Left ventricle myocardium inferior (tissue), 1 donor: ENCODE results near the gene PITPNC1. TPM values are rescaled to one million over a fixed set of nuclear protein-coding genes. Genes with fewer than 3 reads are reported as not detected.

Source experiments
- DNase-seq: peaks from one replicate; pipeline ENCODE4 v3.0.0-alpha.2; 2020
- H3K27ac ChIP-seq: fragments of 200-600 bp; replicated peaks from 2 replicates; pipeline ENCODE4 v1.8.0; 2021
- H3K27me3 ChIP-seq: fragments of 200-600 bp; 2 replicates; pipeline ENCODE4 v1.8.0; 2021; ENCODE audit warnings: low read depth
- H3K36me3 ChIP-seq: fragments of 200-600 bp; 2 replicates; pipeline ENCODE4 v1.8.0; 2021
- H3K4me1 ChIP-seq: fragments of 200-600 bp; 2 replicates; pipeline ENCODE4 v1.8.0; 2021
- H3K4me3 ChIP-seq: fragments of 200-600 bp; 2 replicates; pipeline ENCODE4 v1.8.0; 2021; ENCODE audit warnings: mild to moderate bottlenecking, moderate library complexity
- H3K9me3 ChIP-seq: fragments of 200-600 bp; replicated peaks from 2 replicates; pipeline ENCODE4 v1.8.0; 2021
- intact Hi-C: fragments of 100-400 bp; cut with micrococcal nuclease; formaldehyde crosslinking; loops from one replicate; pipeline ENCODE4 v1.11.0; 2022
- total RNA-seq: library from RNA; stranded (reverse); fragmentation: NEBNext Ultra II Directional; extraction: Animal tissue kit (Norgen Biotek cat#: 25700); gene quantifications from one replicate; pipeline ENCODE4 v1.2.1, GENCODE V29; 2021
- TF ChIP-seq, protein P1 (sequence below): fragments of 200-600 bp; IDR thresholded peaks from 2 replicates; pipeline ENCODE4 v1.8.0; 2021; ENCODE audit warnings: antibody characterized with exemption, mild to moderate bottlenecking, borderline replicate concordance
- donor health status: DM: no; HTN: yes; CAD: no; lungs with severe emphysema.

Gene PITPNC1
- total RNA-seq, 1 donor from 2014 or later = 8.1 TPM

DNA sequence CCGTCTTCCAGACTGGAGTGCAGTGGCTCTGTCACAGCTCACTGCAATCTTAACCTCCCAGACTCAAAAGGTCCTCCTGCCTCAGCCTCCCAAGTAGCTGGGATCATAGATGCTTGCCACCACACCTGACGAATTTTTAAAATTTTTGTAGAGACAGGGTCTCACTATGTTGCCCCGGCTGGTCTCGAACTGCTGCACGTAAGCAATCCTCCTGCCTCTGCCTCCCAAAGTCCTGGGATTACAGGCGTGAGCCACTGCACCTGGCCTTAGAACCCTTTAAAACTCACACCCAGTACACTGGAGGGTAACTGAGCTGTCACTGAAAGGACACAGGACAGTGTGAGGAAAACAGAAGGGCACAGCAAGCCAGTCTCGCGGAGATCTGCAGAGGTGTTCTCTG, 243.0 kb downstream of the PITPNC1 start:
- Histone ChIP-seq H3K4me3 (no peak overlapping the region), H3K27me3 (no peaks in the 10 kb centered on the region), H3K27ac (no peak overlapping the region), H3K9me3 (no peaks in the 10 kb centered on the region), H3K36me3 (peaks cover 6% of the 10 kb centered on the region), H3K4me1 (peaks cover 24% of the 10 kb centered on the region)
- intact Hi-C loops = loop anchor here (10.0 kb wide), 1 partner anchor 205 kb away; no protein-coding TSS in a partner anchor
- no peak for DNase-seq
- TF ChIP-seq, protein P1, sequence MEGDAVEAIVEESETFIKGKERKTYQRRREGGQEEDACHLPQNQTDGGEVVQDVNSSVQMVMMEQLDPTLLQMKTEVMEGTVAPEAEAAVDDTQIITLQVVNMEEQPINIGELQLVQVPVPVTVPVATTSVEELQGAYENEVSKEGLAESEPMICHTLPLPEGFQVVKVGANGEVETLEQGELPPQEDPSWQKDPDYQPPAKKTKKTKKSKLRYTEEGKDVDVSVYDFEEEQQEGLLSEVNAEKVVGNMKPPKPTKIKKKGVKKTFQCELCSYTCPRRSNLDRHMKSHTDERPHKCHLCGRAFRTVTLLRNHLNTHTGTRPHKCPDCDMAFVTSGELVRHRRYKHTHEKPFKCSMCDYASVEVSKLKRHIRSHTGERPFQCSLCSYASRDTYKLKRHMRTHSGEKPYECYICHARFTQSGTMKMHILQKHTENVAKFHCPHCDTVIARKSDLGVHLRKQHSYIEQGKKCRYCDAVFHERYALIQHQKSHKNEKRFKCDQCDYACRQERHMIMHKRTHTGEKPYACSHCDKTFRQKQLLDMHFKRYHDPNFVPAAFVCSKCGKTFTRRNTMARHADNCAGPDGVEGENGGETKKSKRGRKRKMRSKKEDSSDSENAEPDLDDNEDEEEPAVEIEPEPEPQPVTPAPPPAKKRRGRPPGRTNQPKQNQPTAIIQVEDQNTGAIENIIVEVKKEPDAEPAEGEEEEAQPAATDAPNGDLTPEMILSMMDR = no peak

DNA sequence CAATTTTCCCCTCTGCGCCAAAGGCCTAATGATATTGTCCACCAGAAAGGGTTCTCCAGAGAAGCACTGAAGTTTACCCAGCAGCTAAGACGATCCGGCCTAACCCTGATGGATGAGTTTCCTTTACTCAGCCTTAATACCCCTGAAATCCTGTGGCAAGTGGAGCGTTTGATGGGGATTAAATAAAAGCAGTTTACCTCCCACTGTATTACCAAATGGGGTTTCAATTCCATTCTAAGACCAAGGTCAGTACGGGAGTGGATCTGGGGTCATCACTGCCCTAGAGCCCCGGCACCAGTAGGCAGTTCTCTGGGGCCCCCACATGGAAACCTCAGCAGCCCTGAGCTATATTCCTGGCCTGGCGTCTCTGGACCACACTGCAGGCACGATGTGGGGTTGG, 243.6 kb downstream of the PITPNC1 start:
- Histone ChIP-seq H3K9me3 (no peaks in the 10 kb centered on the region), H3K4me3 (no peak overlapping the region), H3K27me3 (no peaks in the 10 kb centered on the region), H3K4me1 (peaks cover 18% of the 10 kb centered on the region), H3K27ac (no peak overlapping the region), H3K36me3 (peaks cover 6% of the 10 kb centered on the region)
- DNase-seq = no peak
- TF ChIP-seq, protein P1 = no peak
- intact Hi-C loops = loop anchor here (10.0 kb wide), 1 partner anchor 206 kb away; no protein-coding TSS in a partner anchor

DNA sequence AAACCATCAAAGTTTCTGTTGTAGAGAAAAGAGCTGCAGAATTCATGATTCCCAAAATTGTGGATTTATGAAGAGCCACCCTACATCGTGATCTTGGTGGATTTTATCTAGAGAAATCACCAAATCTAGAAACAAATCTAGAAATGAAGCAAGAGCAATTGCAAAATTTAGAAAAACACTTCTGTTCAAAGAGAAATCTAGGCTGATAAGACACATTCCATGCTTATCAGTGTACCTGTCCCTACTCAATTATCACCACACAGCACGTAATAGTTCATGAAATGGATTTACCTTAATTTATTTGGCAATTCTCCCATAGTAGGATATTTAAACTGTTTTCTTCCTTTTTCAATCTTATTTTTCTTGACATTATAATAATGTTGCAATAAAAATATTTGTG, 246.7 kb downstream of the PITPNC1 start:
- DNase-seq = no peak
- Histone ChIP-seq H3K27ac (no peak overlapping the region), H3K4me1 (peaks cover 6% of the 10 kb centered on the region), H3K4me3 (no peak overlapping the region), H3K27me3 (no peaks in the 10 kb centered on the region), H3K36me3 (peaks cover 6% of the 10 kb centered on the region), H3K9me3 (peaks cover 8% of the 10 kb centered on the region)
- TF ChIP-seq, protein P1 = no peak
- intact Hi-C loops = loop anchor here (10.0 kb wide), 1 partner anchor 209 kb away; no protein-coding TSS in a partner anchor

DNA sequence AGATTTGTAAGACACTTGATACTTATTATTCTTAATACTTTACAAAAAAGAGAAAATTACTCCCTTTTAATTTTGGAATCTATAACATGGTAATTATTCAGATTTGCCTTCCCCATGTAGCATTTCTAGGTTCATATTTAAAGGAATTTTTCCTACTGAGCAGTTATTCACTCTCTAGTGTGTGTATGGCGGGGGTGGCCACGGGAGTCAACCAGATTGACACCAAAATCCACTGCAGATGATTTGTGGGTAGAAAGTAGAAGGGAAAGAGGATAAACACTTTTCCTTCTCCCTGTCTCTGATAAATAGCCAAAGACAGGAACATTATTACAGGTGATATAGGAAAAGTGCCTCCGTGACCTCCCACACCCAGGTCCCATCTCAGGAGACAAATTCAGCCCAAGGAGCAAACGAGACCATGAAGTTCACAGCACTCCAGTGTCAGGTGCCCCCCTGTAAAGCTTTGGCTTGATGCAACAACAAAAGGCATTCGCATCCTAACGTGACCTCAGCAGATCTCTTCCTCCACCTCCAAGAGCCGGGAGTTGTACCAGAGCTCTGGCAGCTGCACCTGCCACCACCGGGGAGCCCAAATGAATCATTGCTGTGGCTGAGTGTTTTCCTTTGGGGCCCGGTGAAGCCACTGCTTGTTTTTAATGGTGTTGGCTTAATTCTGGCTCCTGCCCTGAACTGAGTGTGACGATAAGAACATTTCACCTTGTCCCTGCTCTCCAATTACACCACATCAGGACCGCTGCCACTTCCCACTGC, 248.0 kb downstream of the PITPNC1 start:
- H3K9me3 ChIP-seq = peaks cover 8% of the 10 kb centered on the region
- peaks cover 6% of the 10 kb centered on the region for H3K36me3 ChIP-seq
- intact Hi-C loops = loop anchor here (10.0 kb wide), 1 partner anchor 210 kb away; no protein-coding TSS in a partner anchor
- no peak for DNase-seq
- no peak overlapping the region for H3K27ac ChIP-seq
- H3K4me3 ChIP-seq = no peak overlapping the region
- H3K4me1 ChIP-seq = peaks cover 13% of the 10 kb centered on the region
- H3K27me3 ChIP-seq = no peaks in the 10 kb centered on the region
- TF ChIP-seq, protein P1 = no peak

DNA sequence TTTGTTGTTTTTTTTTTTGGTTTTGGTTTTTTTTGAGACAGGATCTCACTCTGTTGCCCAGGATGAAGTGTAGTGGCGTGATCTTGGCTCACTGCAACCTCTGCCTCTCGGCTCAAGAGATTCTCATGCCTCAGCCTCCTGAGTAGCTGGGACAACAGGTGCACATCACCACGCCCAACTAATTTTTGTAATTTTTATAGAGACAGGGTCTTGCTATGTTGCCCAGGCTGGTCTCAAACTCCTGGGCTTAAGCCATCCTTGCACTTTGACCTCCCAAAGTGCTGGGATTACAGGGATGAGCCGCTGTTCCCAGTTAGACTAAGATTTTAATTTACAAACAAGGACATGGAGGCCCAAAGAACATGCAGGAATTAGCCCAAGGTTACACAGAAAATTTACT, 248.9 kb downstream of the PITPNC1 start:
- no peak for DNase-seq
- H3K27ac ChIP-seq = no peak overlapping the region
- peaks cover 8% of the 10 kb centered on the region for H3K9me3 ChIP-seq
- peaks cover 6% of the 10 kb centered on the region for H3K36me3 ChIP-seq
- no peaks in the 10 kb centered on the region for H3K27me3 ChIP-seq
- peaks cover 13% of the 10 kb centered on the region for H3K4me1 ChIP-seq
- H3K4me3 ChIP-seq = no peak overlapping the region
- intact Hi-C loops = loop anchor here (10.0 kb wide), 1 partner anchor 211 kb away; no protein-coding TSS in a partner anchor
- TF ChIP-seq, protein P1 = no peak
